Spinal cord (tissue), 10 donors: ENCODE results near the gene ARAP2. TPM values are rescaled to one million over a fixed set of nuclear protein-coding genes. Genes with fewer than 3 reads are reported as not detected.
"Not testable (repeated sequence)": the region's sequence is repeated elsewhere in the genome, so short reads cannot be mapped to it uniquely, and the experiment has no call there.

ENCODE experiments used
- DNase-seq, 6 donors: peaks; one replicate each; pipeline versions ENCODE4 v3.0.0 to v3.0.0-alpha.2; 2013 to 2015; ENCODE audit warnings: low spot score in 6 of 6, low read depth in 4 of 6
- H3K27ac ChIP-seq: one replicate; pipeline ENCODE4 v1.5.1; 2013; ENCODE audit warnings: low read depth, low read length, control low read depth
- H3K27me3 ChIP-seq: one replicate; pipeline ENCODE4 v1.6.1; 2013; ENCODE audit warnings: low read length; ENCODE audit not compliant: control insufficient read depth, insufficient read depth
- H3K36me3 ChIP-seq: one replicate; pipeline ENCODE4 v1.6.1; 2013; ENCODE audit warnings: low read length; ENCODE audit not compliant: control insufficient read depth, insufficient read depth
- H3K4me1 ChIP-seq: one replicate; pipeline ENCODE4 v1.6.1; 2013; ENCODE audit warnings: low read length; ENCODE audit not compliant: control insufficient read depth, insufficient read depth
- H3K4me3 ChIP-seq: one replicate; pipeline ENCODE4 v1.5.1; 2013; ENCODE audit warnings: low read depth, low read length, control low read depth
- H3K9me3 ChIP-seq: one replicate; pipeline ENCODE4 v1.6.1; 2013; ENCODE audit warnings: low read length; ENCODE audit not compliant: control insufficient read depth, insufficient read depth
- WGBS: methylation state at CpG from one replicate; pipeline ENCODE4 v1.1.5; 2013; ENCODE audit warnings: missing lambda C conversion rate; ENCODE audit not compliant: insufficient coverage; 5-methylcytosine and 5-hydroxymethylcytosine counted together
- polyA plus RNA-seq, 2 donors: library from polyadenylated mRNA; unstranded; fragments of 120-200 nt; gene quantifications; one replicate each; pipeline ENCODE4 v1.2.1, GENCODE V29; 2013; ENCODE audit not compliant: insufficient read length in 2 of 2
- total RNA-seq, 2 donors: library from RNA; depleted of rRNA in 1 of 2; stranded (reverse); fragments of 120-200 nt in 1 of 2; fragments of >200 nt in 1 of 2; gene quantifications; one replicate each; pipeline versions ENCODE4 v1.2.3 to v1.2.4, GENCODE V29; 2013 to 2014
- donor health status: healthy.

The ARAP2 gene
- total and polyA plus RNA-seq, 4 donors = 15.9 to 95.8 (median 25.5) TPM

GRCh38 chr4:36192922-36193321 is 51.4 kb downstream of the ARAP2 start:
- Histone ChIP-seq H3K27ac (no peak overlapping the region), H3K27me3 (no peaks in the 10 kb centered on the region), H3K4me3 (no peak overlapping the region), H3K4me1 (no peaks in the 10 kb centered on the region), H3K9me3 (no peaks in the 10 kb centered on the region), H3K36me3 (peaks cover 6% of the 10 kb centered on the region)
- no peak for DNase-seq
- no CpG with 5 or more reads among the region's 1 CpG for WGBS

- Histone ChIP-seq H3K27ac (no peak overlapping the region), H3K36me3 (no peaks in the 10 kb centered on the region), H3K4me3 (no peak overlapping the region), H3K9me3 (no peaks in the 10 kb centered on the region), H3K27me3 (no peaks in the 10 kb centered on the region), H3K4me1 (no peaks in the 10 kb centered on the region)
- 82% methylated on average over 3 of the region's 3 CpGs for WGBS
- no peak for DNase-seq
These were observed 54.6 kb downstream of the ARAP2 start for GRCh38 chr4:36189511-36190226.

DNA sequence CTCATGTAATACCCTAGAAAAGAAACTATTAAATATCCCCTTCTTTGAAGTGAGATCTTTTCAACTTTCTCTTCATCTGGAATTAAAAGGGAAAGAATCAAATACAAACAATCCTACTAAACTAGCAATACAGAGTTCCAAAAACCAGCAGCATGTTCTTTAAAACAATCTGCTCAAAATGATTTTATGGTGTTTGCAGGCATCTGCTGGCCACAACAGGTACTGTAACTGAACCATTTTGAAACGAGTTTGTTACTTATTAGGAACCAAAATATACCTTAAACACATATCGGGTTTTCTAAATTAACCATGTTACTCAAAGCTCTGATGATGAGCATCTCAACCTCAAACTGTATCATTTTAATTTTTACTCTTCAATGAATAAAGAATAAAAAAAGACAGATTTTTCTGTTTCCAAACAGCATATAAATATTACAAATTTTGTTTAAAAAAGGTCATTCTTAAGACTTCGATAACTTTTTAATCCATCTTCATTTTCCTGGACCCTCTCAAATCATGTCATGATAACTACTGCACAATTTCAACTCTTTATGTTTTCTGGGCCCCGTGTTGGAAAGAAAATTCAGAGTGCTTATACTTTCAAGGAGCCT is 56.5 kb downstream of the ARAP2 start:
- Histone ChIP-seq H3K4me1 (no peaks in the 10 kb centered on the region), H3K9me3 (no peaks in the 10 kb centered on the region), H3K36me3 (no peaks in the 10 kb centered on the region), H3K27me3 (no peaks in the 10 kb centered on the region), H3K27ac (no peak overlapping the region), H3K4me3 (no peak overlapping the region)
- WGBS = no CpG with 5 or more reads among the region's 4 CpGs
- DNase-seq = peak in 5 of 6 donors; percentile 35 to 92 (median 49)

GRCh38 chr4:36183665-36184393 is 60.5 kb downstream of the ARAP2 start:
- WGBS = no CpG with 5 or more reads among the region's 5 CpGs
- Histone ChIP-seq H3K27ac (no peak overlapping the region), H3K36me3 (no peaks in the 10 kb centered on the region), H3K4me3 (no peak overlapping the region), H3K27me3 (no peaks in the 10 kb centered on the region), H3K9me3 (no peaks in the 10 kb centered on the region), H3K4me1 (no peaks in the 10 kb centered on the region)
- no peak for DNase-seq

GRCh38 chr4:36183232-36183631 is 61.1 kb downstream of the ARAP2 start:
- no peak overlapping the region for H3K27ac ChIP-seq

GRCh38 chr4:36182315-36182714 is 62.0 kb downstream of the ARAP2 start:
- not testable (repeated sequence) for H3K4me3 ChIP-seq, H3K9me3 ChIP-seq, H3K27me3 ChIP-seq, H3K4me1 ChIP-seq, H3K27ac ChIP-seq, DNase-seq, H3K36me3 ChIP-seq
- 76% methylated on average over 4 of the region's 9 CpGs for WGBS

More at GRCh38 chr4:36183232-36183631, 61.1 kb downstream of the ARAP2 start:
- H3K9me3 ChIP-seq = no peaks in the 10 kb centered on the region
- 69% methylated on average over 3 of the region's 3 CpGs for WGBS
- no peak for DNase-seq
- no peaks in the 10 kb centered on the region for H3K4me1 ChIP-seq
- H3K27me3 ChIP-seq = no peaks in the 10 kb centered on the region
- H3K4me3 ChIP-seq = no peak overlapping the region
- H3K36me3 ChIP-seq = no peaks in the 10 kb centered on the region

GRCh38 chr4:36180206-36180605 is 64.1 kb downstream of the ARAP2 start:
- no peak overlapping the region for H3K27ac ChIP-seq
- no peak overlapping the region for H3K4me3 ChIP-seq
- no peaks in the 10 kb centered on the region for H3K9me3 ChIP-seq
- WGBS = no CpG with 5 or more reads among the region's 6 CpGs
- H3K4me1 ChIP-seq = no peaks in the 10 kb centered on the region
- DNase-seq = no peak
- H3K27me3 ChIP-seq = no peaks in the 10 kb centered on the region
- no peaks in the 10 kb centered on the region for H3K36me3 ChIP-seq

- Histone ChIP-seq H3K27me3 (no peaks in the 10 kb centered on the region), H3K27ac (no peak overlapping the region), H3K4me3 (no peak overlapping the region), H3K36me3 (no peaks in the 10 kb centered on the region), H3K4me1 (no peaks in the 10 kb centered on the region), H3K9me3 (no peaks in the 10 kb centered on the region)
- peak in 1 of 6 donors; percentile 27 for DNase-seq
- 100% methylated on average over 1 of the region's 3 CpGs for WGBS
These were observed 65.8 kb downstream of the ARAP2 start for GRCh38 chr4:36178484-36178883.

GRCh38 chr4:36177946-36178345 is 66.4 kb downstream of the ARAP2 start:
- WGBS = no CpG with 5 or more reads among the region's 1 CpG
- no peaks in the 10 kb centered on the region for H3K9me3 ChIP-seq
- H3K27me3 ChIP-seq = no peaks in the 10 kb centered on the region
- no peaks in the 10 kb centered on the region for H3K36me3 ChIP-seq
- no peaks in the 10 kb centered on the region for H3K4me1 ChIP-seq
- no peak for DNase-seq
- H3K4me3 ChIP-seq = no peak overlapping the region
- no peak overlapping the region for H3K27ac ChIP-seq
